Endodermal cell (in vitro differentiated cells): ENCODE data around the gene CFAP54. TPM values are rescaled to one million over a fixed set of nuclear protein-coding genes. Genes with fewer than 3 reads are reported as not detected.
"Not testable (repeated sequence)": the region's sequence is repeated elsewhere in the genome, so short reads cannot be mapped to it uniquely, and the experiment has no call there.

Experiments
- DNase-seq: peaks from one replicate; pipeline ENCODE4 v3.0.0-alpha.2; 2017
- H3K27ac ChIP-seq: 2 replicates; pipeline ENCODE4 v1.5.1; 2013; ENCODE audit warnings: mild to moderate bottlenecking, low read depth, low read length, moderate library complexity
- H3K27me3 ChIP-seq: 2 replicates; pipeline ENCODE4 v1.6.1; 2013; ENCODE audit warnings: mild to moderate bottlenecking, low read length, moderate library complexity; ENCODE audit not compliant: insufficient read depth, control insufficient read depth, poor library complexity, severe bottlenecking
- H3K36me3 ChIP-seq: 2 replicates; pipeline ENCODE4 v1.7.0; 2013; ENCODE audit warnings: mild to moderate bottlenecking, low read length, moderate library complexity; ENCODE audit not compliant: control insufficient read depth, insufficient read depth
- H3K4me1 ChIP-seq: one replicate; pipeline ENCODE4 v1.7.0; 2013; ENCODE audit warnings: low read length; ENCODE audit not compliant: control insufficient read depth, insufficient read depth
- H3K4me3 ChIP-seq: 2 replicates; pipeline ENCODE4 v1.5.1; 2013; ENCODE audit warnings: mild to moderate bottlenecking, low read length, moderate library complexity
- H3K9ac ChIP-seq: 2 replicates; pipeline ENCODE4 v1.6.1; 2013; ENCODE audit warnings: mild to moderate bottlenecking, low read length, moderate library complexity; ENCODE audit not compliant: poor library complexity, severe bottlenecking; ENCODE audit errors: extremely low read depth
- H3K9me3 ChIP-seq: 2 replicates; pipeline ENCODE4 v1.6.1; 2013; ENCODE audit warnings: mild to moderate bottlenecking, low read length, moderate library complexity; ENCODE audit not compliant: control insufficient read depth
- H3K27ac Mint-ChIP-seq: 2 replicates; pipeline ENCODE4 v1.8.0; 2020; ENCODE audit warnings: mixed read lengths
- H3K27me3 Mint-ChIP-seq: 2 replicates; pipeline ENCODE4 v1.8.0; 2021; ENCODE audit warnings: mild to moderate bottlenecking, mixed read lengths; ENCODE audit not compliant: insufficient read depth
- H3K36me3 Mint-ChIP-seq: 2 replicates; pipeline ENCODE4 v1.8.0; 2020; ENCODE audit warnings: low read depth, mixed read lengths
- H3K4me1 Mint-ChIP-seq: 2 replicates; pipeline ENCODE4 v1.8.0; 2020; ENCODE audit warnings: mixed read lengths
- H3K4me3 Mint-ChIP-seq: 2 replicates; pipeline ENCODE4 v1.8.0; 2020; ENCODE audit warnings: mild to moderate bottlenecking, moderate library complexity, mixed read lengths
- H3K9me3 Mint-ChIP-seq: 2 replicates; pipeline ENCODE4 v1.8.0; 2020; ENCODE audit warnings: mild to moderate bottlenecking, mixed read lengths
- WGBS, 2 experiments: methylation state at CpG; one replicate each; pipeline versions ENCODE4 v1.1.5 to v1.1.7; 2013; ENCODE audit warnings: missing lambda C conversion rate in 2 of 2, mixed read lengths in 1 of 2; ENCODE audit not compliant: insufficient coverage in 1 of 2, insufficient read length in 1 of 2; 5-methylcytosine and 5-hydroxymethylcytosine counted together
- total RNA-seq, 2 donors: library from RNA; stranded (reverse); fragmentation: NEBNext Ultra II Directional in 1 of 2; extraction: Animal tissue kit (Norgen Biotek cat#: 25700) in 1 of 2; gene quantifications; 2 replicates in 1 of 2; 3 replicates in 1 of 2; pipeline ENCODE4 v1.2.1, GENCODE V29; 2021
- TF ChIP-seq, protein P1 (sequence below): fragments of 200-600 bp; sonication (generic); conservative IDR thresholded peaks from 2 replicates; pipeline ENCODE4 v1.5.0; 2021; ENCODE audit warnings: antibody characterized with exemption, mild to moderate bottlenecking

CFAP54 gene
- total RNA-seq, 2 donors from 2014 or later, result 1.5 to 1.7 TPM

DNA sequence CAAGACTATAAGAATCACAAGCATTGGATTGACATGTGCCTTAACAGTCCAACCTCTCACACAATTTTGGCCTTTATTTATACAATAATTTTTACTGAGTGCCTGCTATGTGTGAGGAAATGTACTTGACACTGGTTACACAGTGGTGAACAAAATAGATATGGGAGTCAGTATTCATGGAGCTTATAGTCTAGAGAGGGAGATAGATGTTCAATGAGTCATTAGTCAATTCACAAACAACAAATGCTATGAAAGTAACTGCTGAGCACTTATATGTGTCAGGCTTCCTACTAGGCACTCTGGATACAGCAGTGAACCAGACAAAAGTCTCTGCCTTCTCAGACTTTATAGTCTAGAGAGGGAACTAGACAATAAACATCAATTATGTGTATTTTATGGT, 3.7 kb downstream of the CFAP54 start:
- Mint-ChIP-seq H3K27me3 (peaks cover 35% of the 10 kb centered on the region), H3K36me3 (no peaks in the 10 kb centered on the region), H3K27ac (no peak overlapping the region), H3K4me1 (peaks cover 6% of the 10 kb centered on the region), H3K9me3 (no peaks in the 10 kb centered on the region), H3K4me3 (no peak overlapping the region)
- Histone ChIP-seq H3K27me3 (peaks cover 27% of the 10 kb centered on the region), H3K36me3 (no peaks in the 10 kb centered on the region), H3K27ac (no peak overlapping the region), H3K9me3 (no peaks in the 10 kb centered on the region), H3K4me1 (no peaks in the 10 kb centered on the region), H3K9ac (no peak overlapping the region), H3K4me3 (no peak overlapping the region)
- TF ChIP-seq, protein P1, sequence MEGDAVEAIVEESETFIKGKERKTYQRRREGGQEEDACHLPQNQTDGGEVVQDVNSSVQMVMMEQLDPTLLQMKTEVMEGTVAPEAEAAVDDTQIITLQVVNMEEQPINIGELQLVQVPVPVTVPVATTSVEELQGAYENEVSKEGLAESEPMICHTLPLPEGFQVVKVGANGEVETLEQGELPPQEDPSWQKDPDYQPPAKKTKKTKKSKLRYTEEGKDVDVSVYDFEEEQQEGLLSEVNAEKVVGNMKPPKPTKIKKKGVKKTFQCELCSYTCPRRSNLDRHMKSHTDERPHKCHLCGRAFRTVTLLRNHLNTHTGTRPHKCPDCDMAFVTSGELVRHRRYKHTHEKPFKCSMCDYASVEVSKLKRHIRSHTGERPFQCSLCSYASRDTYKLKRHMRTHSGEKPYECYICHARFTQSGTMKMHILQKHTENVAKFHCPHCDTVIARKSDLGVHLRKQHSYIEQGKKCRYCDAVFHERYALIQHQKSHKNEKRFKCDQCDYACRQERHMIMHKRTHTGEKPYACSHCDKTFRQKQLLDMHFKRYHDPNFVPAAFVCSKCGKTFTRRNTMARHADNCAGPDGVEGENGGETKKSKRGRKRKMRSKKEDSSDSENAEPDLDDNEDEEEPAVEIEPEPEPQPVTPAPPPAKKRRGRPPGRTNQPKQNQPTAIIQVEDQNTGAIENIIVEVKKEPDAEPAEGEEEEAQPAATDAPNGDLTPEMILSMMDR, result no peak
- DNase-seq, result no peak

DNA sequence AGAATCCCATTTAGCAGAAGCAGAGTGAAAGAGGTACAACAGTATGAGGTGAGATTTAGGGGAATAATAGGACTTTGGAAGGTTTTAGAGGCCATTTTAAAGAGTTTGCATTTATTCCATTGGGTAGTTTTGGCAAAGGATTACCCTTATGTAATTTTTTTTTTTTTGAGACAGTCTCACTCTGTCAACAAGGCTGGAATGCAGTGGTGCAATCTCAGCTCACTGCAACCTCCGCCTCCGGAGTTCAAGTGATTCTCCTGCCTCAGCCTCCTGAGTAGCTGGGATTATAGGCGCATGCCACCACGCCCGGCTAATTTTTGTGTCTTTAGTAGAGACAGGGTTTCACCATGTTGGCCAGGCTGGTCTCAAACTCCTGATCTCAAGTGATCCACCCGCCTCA, 4.8 kb downstream of the CFAP54 start:
- peaks cover 26% of the 10 kb centered on the region for H3K27me3 Mint-ChIP-seq
- WGBS, 2 experiments, result 90 to 95% methylated on average over 5 to 6 of the region's 6 CpGs
- DNase-seq, result not testable (repeated sequence)

DNA sequence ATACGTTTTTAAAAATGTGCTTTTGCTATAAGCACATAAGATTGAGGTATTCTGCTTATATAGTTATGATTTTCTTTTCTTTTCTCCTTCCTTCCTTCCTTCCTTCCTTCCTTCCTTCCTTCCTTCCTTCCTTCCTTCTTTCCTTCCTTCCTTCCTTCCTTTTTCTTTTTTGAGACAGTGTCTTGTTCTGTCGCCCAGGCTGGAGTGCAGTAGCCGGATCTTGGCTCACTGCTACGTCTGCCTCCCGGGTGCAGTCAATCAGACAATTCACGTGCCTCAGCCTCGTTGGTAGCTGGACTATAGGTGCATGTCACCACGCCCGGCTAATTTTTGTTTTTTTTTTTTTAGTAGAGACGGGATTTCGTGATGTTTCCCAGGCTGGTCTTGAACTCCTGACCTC, 5.8 kb downstream of the CFAP54 start:
- Mint-ChIP-seq H3K36me3 (no peaks in the 10 kb centered on the region), H3K4me1 (peaks cover 6% of the 10 kb centered on the region), H3K27ac (no peak overlapping the region), H3K27me3 (peaks cover 16% of the 10 kb centered on the region), H3K4me3 (no peak overlapping the region), H3K9me3 (no peaks in the 10 kb centered on the region)
- Histone ChIP-seq H3K4me1 (no peaks in the 10 kb centered on the region), H3K9me3 (no peaks in the 10 kb centered on the region), H3K4me3 (no peak overlapping the region), H3K9ac (no peak overlapping the region), H3K27ac (no peak overlapping the region), H3K36me3 (no peaks in the 10 kb centered on the region), H3K27me3 (peaks cover 14% of the 10 kb centered on the region)
- TF ChIP-seq, protein P1, result no peak
- no peak for DNase-seq
- 93 to 96% methylated on average over 8 to 10 of the region's 11 CpGs for WGBS, 2 experiments

More for the DNA sequence above, 4.8 kb downstream of the CFAP54 start:
- H3K9me3 Mint-ChIP-seq, H3K27ac Mint-ChIP-seq, H3K4me3 Mint-ChIP-seq, H3K4me1 Mint-ChIP-seq, H3K4me1 ChIP-seq, H3K36me3 ChIP-seq, H3K9ac ChIP-seq, H3K4me3 ChIP-seq, H3K9me3 ChIP-seq, H3K27ac ChIP-seq, H3K36me3 Mint-ChIP-seq: not testable (repeated sequence)
- H3K27me3 ChIP-seq, result peaks cover 18% of the 10 kb centered on the region

DNA sequence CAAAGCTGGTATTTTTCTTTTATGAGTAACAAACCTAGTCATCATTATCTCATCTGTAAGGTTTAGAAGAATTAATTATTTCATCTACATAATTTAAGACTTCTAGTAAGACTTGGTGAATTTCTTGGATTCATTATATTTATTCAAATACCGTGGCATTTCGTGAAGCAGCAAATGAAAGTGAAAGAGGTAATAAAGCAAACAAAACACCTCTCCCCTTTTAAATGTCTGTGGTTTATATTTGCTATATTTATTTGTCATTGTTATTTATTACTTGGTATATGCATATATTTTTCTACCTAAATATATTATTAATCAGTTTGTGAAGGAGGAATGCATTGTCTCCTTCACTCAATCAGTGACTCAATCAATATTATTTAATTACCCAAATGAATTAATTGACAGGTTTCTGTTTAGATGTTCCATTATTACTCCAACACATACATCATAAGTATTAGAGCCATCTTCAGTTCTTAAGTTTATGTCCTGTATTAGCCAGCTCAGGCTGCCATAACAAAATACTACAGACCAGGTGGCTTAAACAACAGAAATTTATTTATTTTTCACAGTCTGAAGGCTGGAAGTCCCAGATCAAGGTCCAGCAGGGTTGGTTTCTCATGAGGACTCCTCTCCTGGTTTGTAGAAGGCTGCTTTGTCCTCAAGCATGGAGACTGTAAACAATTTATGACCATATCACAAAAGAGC, 6.6 kb downstream of the CFAP54 start:
- peaks cover 10% of the 10 kb centered on the region for H3K27me3 Mint-ChIP-seq
- Histone ChIP-seq H3K9ac (no peak overlapping the region), H3K4me3 (no peak overlapping the region), H3K36me3 (no peaks in the 10 kb centered on the region), H3K9me3 (no peaks in the 10 kb centered on the region), H3K4me1 (no peaks in the 10 kb centered on the region), H3K27ac (no peak overlapping the region), H3K27me3 (peaks cover 6% of the 10 kb centered on the region)
- no peaks in the 10 kb centered on the region for H3K9me3 Mint-ChIP-seq
- H3K4me1 Mint-ChIP-seq, result peaks cover 6% of the 10 kb centered on the region
- H3K27ac Mint-ChIP-seq, result no peak overlapping the region
- no peak overlapping the region for H3K4me3 Mint-ChIP-seq
- no peaks in the 10 kb centered on the region for H3K36me3 Mint-ChIP-seq
- TF ChIP-seq, protein P1, result no peak
- no peak for DNase-seq
- no CpG with 5 or more reads among the region's 2 CpGs for WGBS, 2 experiments
